ENCODE data around the gene NUP42. TPM values are rescaled to one million over a fixed set of nuclear protein-coding genes. Genes with fewer than 3 reads are reported as not detected.
A peak's percentile ranks its signal among the peaks of the same experiment; 100 is the strongest.

The NUP42 gene
- total and polyA plus RNA-seq, 10 of the 15 experiments (the other 5 are each of a cell fraction or from before 2014, with no cell fraction given): 48.6 to 124 (median 74.3) TPM

GRCh38 chr7:23247603-23248335 lies 65.9 kb downstream of the NUP42 start:
- Histone ChIP-seq H3K4me3 (peak overlapping the region; percentile 11; the same call in 1 of the 2 replicates), H3K4me1 (ENCODE audit: control insufficient read depth, insufficient read depth, low read length) (no peaks in the 10 kb centered on the region; the same call in 1 of the 2 replicates), H3K27ac (ENCODE audit: control insufficient read depth, insufficient read depth) (no peak overlapping the region), H3K79me2 (ENCODE audit: control insufficient read depth, insufficient read depth, low read length) (no peaks in the 10 kb centered on the region), H3K27me3 (replicated peaks in 1 of 2; ENCODE audit: control insufficient read depth in 2 of 2, insufficient read depth in 2 of 2, low read length in 1 of 2) (0 out of 4 replicates have a peak, but pooled peaks cover 0 to 5% of the 10 kb centered on the region in 2 experiments), H2AFZ (ENCODE audit: control insufficient read depth, low read depth, low read length) (peak overlapping the region; percentile 64), H3K9me3 (replicated peaks; ENCODE audit: control insufficient read depth, insufficient read depth, low read length) (peaks cover 3% of the 10 kb centered on the region; the same call in 2 of the 3 replicates), H3K4me2 (ENCODE audit: control insufficient read depth, insufficient read depth) (peak overlapping the region; percentile 94), H3K36me3 (ENCODE audit: control insufficient read depth in 2 of 2, insufficient read depth in 2 of 2, low read length in 1 of 2) (no peaks in the 10 kb centered on the region), H4K20me1 (ENCODE audit: control insufficient read depth, insufficient read depth) (no peaks in the 10 kb centered on the region), H3K9ac (ENCODE audit: control insufficient read depth, insufficient read depth, low read length) (no peak overlapping the region)
- intact Hi-C loops (cut with micrococcal nuclease; ENCODE audit: unreplicated experiment) (no loop called here), in situ Hi-C loops (cut with MboI) (no loop called here)
- ChIA-PET POLR2A (no interaction called here), SMC1A (ENCODE audit: uncharacterized antibody, unreplicated experiment) (interaction anchor here (1.4 to 1.7 kb wide), 2 partner anchors 12 to 63 kb away, joined by 3 to 5 read pairs; no protein-coding TSS in a partner anchor), CTCF (interaction anchor here (0.9 to 1.3 kb wide), 2 partner anchors 17 to 21 kb away, joined by 3 read pairs; no protein-coding TSS in a partner anchor), RAD21 (ENCODE audit: unreplicated experiment) (interaction anchor here (1.2 kb wide), 1 partner anchor 63 kb away, joined by 3 read pairs; no protein-coding TSS in a partner anchor)
- no TSS peak for BruUV-seq (replicated peaks)
- WGBS (ENCODE audit: insufficient coverage, insufficient replicate concordance, low lambda C conversion rate, missing lambda C conversion rate): 8% methylated on average over 46 of the region's 53 CpGs
- DNase-seq (ENCODE audit: low read depth, low spot score) (no peak), FAIRE-seq (peak; percentile 44), ATAC-seq (peak; percentile 59)
- TF ChIP-seq ZNF274 (IDR thresholded peaks at IDR 0.05; ENCODE audit: insufficient read depth, insufficient read length) (no peak), TCF7 (IDR thresholded peaks at IDR 0.05; ENCODE audit: borderline replicate concordance) (no peak), IKZF2 (IDR thresholded peaks at IDR 0.05) (peak; percentile 56 to 75; a peak in 3 of 4 replicates), SMARCA5 (IDR thresholded peaks at IDR 0.05) (peak; percentile 74; the same call in 1 of the 2 replicates), LARP7 (IDR thresholded peaks at IDR 0.05) (no peak), SP1 (IDR thresholded peaks at IDR 0.05; ENCODE audit: low read depth, low read length) (no peak), SUPT20H (IDR thresholded peaks at IDR 0.05; ENCODE audit: borderline replicate concordance, control insufficient read depth, low read depth, low read length) (no peak), YBX1 (IDR thresholded peaks at IDR 0.05) (no peak), RELA (IDR thresholded peaks at IDR 0.05; ENCODE audit: borderline replicate concordance, partially characterized antibody) (no peak), MYC (IDR thresholded peaks at IDR 0.05; ENCODE audit: insufficient read depth, insufficient read length, insufficient replicate concordance, low read length, severe bottlenecking) (no peak), NBN (IDR thresholded peaks at IDR 0.05) (no peak), BACH1 (IDR thresholded peaks at IDR 0.05; ENCODE audit: borderline replicate concordance) (no peak), RUNX3 (IDR thresholded peaks at IDR 0.05; ENCODE audit: low read length) (no peak), NFYA (IDR thresholded peaks at IDR 0.05; ENCODE audit: borderline replicate concordance, low read depth, low read length) (no peak), ZBED1 (IDR thresholded peaks at IDR 0.05; ENCODE audit: borderline replicate concordance) (no peak), ZNF384 (IDR thresholded peaks at IDR 0.05; ENCODE audit: borderline replicate concordance, low read depth, low read length) (no peak), ATF7 (IDR thresholded peaks at IDR 0.05; ENCODE audit: low read depth) (no peak), BRCA1 (IDR thresholded peaks at IDR 0.05; ENCODE audit: low read depth, low read length) (no peak), IRF4 (IDR thresholded peaks at IDR 0.05; ENCODE audit: low read depth, low read length) (0 out of 2 replicates have a peak, but pooled peaks have one; percentile 9), CBX3 (IDR thresholded peaks at IDR 0.05; ENCODE audit: borderline replicate concordance, low read depth) (no peak), KDM1A (IDR thresholded peaks at IDR 0.05; ENCODE audit: borderline replicate concordance) (no peak), MTA2 (IDR thresholded peaks at IDR 0.05; ENCODE audit: low read depth) (peak; percentile 46)
- TF ChIP-seq, protein P1, sequence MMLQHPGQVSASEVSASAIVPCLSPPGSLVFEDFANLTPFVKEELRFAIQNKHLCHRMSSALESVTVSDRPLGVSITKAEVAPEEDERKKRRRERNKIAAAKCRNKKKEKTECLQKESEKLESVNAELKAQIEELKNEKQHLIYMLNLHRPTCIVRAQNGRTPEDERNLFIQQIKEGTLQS (IDR thresholded peaks at IDR 0.05; ENCODE audit: borderline replicate concordance, extremely low read depth, low read depth, low read length): no peak
- TF ChIP-seq, protein P2, sequence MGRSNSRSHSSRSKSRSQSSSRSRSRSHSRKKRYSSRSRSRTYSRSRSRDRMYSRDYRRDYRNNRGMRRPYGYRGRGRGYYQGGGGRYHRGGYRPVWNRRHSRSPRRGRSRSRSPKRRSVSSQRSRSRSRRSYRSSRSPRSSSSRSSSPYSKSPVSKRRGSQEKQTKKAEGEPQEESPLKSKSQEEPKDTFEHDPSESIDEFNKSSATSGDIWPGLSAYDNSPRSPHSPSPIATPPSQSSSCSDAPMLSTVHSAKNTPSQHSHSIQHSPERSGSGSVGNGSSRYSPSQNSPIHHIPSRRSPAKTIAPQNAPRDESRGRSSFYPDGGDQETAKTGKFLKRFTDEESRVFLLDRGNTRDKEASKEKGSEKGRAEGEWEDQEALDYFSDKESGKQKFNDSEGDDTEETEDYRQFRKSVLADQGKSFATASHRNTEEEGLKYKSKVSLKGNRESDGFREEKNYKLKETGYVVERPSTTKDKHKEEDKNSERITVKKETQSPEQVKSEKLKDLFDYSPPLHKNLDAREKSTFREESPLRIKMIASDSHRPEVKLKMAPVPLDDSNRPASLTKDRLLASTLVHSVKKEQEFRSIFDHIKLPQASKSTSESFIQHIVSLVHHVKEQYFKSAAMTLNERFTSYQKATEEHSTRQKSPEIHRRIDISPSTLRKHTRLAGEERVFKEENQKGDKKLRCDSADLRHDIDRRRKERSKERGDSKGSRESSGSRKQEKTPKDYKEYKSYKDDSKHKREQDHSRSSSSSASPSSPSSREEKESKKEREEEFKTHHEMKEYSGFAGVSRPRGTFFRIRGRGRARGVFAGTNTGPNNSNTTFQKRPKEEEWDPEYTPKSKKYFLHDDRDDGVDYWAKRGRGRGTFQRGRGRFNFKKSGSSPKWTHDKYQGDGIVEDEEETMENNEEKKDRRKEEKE (IDR thresholded peaks at IDR 0.05): no peak
